Activated CD8-positive, alpha-beta memory T cell treated with anti-CD3 and anti-CD28 coated beads for 1 hour (primary cell): Measurements from ENCODE around the gene UTRN.

Source experiments
- DNase-seq, 2 donors: peaks; one replicate each; pipeline ENCODE4 v3.0.0-alpha.2; 2020; ENCODE audit warnings: low read depth in 1 of 2; ENCODE audit errors: extremely low read depth in 1 of 2

Gene UTRN

GRCh38 chr6:144307880-144308279 is 22.7 kb downstream of the UTRN start:
- DNase-seq = no peak

GRCh38 chr6:144310765-144311164 is 25.6 kb downstream of the UTRN start:
- DNase-seq = no peak

- no peak for DNase-seq
Observed at GRCh38 chr6:144311361-144311760, 26.2 kb downstream of the UTRN start.

GRCh38 chr6:144314003-144314485 is 28.9 kb downstream of the UTRN start:
- no peak for DNase-seq

- DNase-seq = no peak
Observed at GRCh38 chr6:144314562-144314961, 29.4 kb downstream of the UTRN start.

- no peak for DNase-seq
Observed at GRCh38 chr6:144315226-144315980, 30.3 kb downstream of the UTRN start.

- DNase-seq = no peak
Observed at GRCh38 chr6:144315981-144316861, 31.1 kb downstream of the UTRN start.

GRCh38 chr6:144316862-144317195 is 31.7 kb downstream of the UTRN start:
- no peak for DNase-seq

- no peak for DNase-seq
Observed at GRCh38 chr6:144317736-144318135, 32.6 kb downstream of the UTRN start.

GRCh38 chr6:144319211-144319610 is 34.1 kb downstream of the UTRN start:
- no peak for DNase-seq

- DNase-seq = no peak
Observed at GRCh38 chr6:144320741-144321140, 35.6 kb downstream of the UTRN start.

- no peak for DNase-seq
Observed at GRCh38 chr6:144321839-144322591, 36.9 kb downstream of the UTRN start.

GRCh38 chr6:144325232-144325631 is 40.1 kb downstream of the UTRN start:
- DNase-seq = no peak

- DNase-seq = no peak
Observed at GRCh38 chr6:144326393-144326792, 41.3 kb downstream of the UTRN start.

GRCh38 chr6:144327081-144327480 is 41.9 kb downstream of the UTRN start:
- DNase-seq = no peak

GRCh38 chr6:144330017-144330987 is 45.2 kb downstream of the UTRN start:
- DNase-seq = no peak

- no peak for DNase-seq
Observed at GRCh38 chr6:144331491-144331969, 46.4 kb downstream of the UTRN start.

GRCh38 chr6:144332177-144332576 is 47.0 kb downstream of the UTRN start:
- no peak for DNase-seq

GRCh38 chr6:144334150-144334708 is 49.1 kb downstream of the UTRN start:
- peak; percentile 36 to 65 for DNase-seq
